ENCODE results near the gene BGN.

Gene BGN

GRCh38 chrX:153539979-153540358 is 45.2 kb downstream of the BGN start:
- DNase-seq (ENCODE audit: insufficient read length, low spot score) (no peak), FAIRE-seq (no peak)
- TF ChIP-seq POU2F2 (IDR thresholded peaks at IDR 0.05; ENCODE audit: low read depth, low read length): no peak
- no peak for TF ChIP-seq TAF1 (IDR thresholded peaks at IDR 0.05; ENCODE audit: low read depth, low read length)
- TF ChIP-seq POLR2A (IDR thresholded peaks at IDR 0.05; ENCODE audit: low read depth, low read length): no peak
- no peak for TF ChIP-seq PAX5 (IDR thresholded peaks at IDR 0.05; ENCODE audit: insufficient read depth, low read length, severe bottlenecking)
- no peak for TF ChIP-seq SPI1 (IDR thresholded peaks at IDR 0.05; ENCODE audit: low read depth, low read length)
- TF ChIP-seq POLR2AphosphoS5 (IDR thresholded peaks at IDR 0.05; ENCODE audit: low read depth, low read length): no peak

DNA sequence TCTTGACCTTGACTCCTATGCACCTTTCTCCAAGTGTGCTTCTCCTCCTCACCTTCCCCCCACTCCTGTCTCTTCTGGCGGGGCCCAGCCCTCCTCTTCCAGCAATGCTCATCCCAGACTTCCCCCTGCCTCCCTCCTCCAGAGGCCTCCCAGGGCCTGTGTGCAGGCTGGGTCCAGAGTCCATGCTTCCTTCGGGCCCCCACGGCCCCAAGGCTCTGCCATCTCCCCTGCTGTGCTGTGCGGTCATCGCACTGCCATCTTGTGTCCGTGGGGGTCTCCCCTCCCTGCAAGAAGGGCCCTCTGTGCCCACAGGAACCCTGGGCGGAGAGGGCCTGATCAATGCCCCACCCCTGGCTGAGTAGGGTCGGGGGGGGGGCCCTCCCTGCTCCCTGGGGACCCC is 49.9 kb downstream of the BGN start:
- no peak for TF ChIP-seq POLR2A (IDR thresholded peaks at IDR 0.05; ENCODE audit: low read depth, low read length)
- TF ChIP-seq TAF1 (IDR thresholded peaks at IDR 0.05; ENCODE audit: low read depth, low read length): no peak
- TF ChIP-seq PAX5 (IDR thresholded peaks at IDR 0.05; ENCODE audit: insufficient read depth, low read length, severe bottlenecking): no peak
- TF ChIP-seq POU2F2 (IDR thresholded peaks at IDR 0.05; ENCODE audit: low read depth, low read length): no peak
- TF ChIP-seq SPI1 (IDR thresholded peaks at IDR 0.05; ENCODE audit: low read depth, low read length): no peak
- TF ChIP-seq POLR2AphosphoS5 (IDR thresholded peaks at IDR 0.05; ENCODE audit: low read depth, low read length): no peak
- DNase-seq (ENCODE audit: insufficient read length, low spot score) (no peak), FAIRE-seq (no peak)

- DNase-seq (ENCODE audit: insufficient read length, low spot score) (no peak), FAIRE-seq (no peak)
- no peak for TF ChIP-seq POLR2A (IDR thresholded peaks at IDR 0.05; ENCODE audit: low read depth, low read length)
- TF ChIP-seq SPI1 (IDR thresholded peaks at IDR 0.05; ENCODE audit: low read depth, low read length): no peak
- no peak for TF ChIP-seq POLR2AphosphoS5 (IDR thresholded peaks at IDR 0.05; ENCODE audit: low read depth, low read length)
- TF ChIP-seq POU2F2 (IDR thresholded peaks at IDR 0.05; ENCODE audit: low read depth, low read length): no peak
- no peak for TF ChIP-seq PAX5 (IDR thresholded peaks at IDR 0.05; ENCODE audit: insufficient read depth, low read length, severe bottlenecking)
- no peak for TF ChIP-seq TAF1 (IDR thresholded peaks at IDR 0.05; ENCODE audit: low read depth, low read length)
Observed at GRCh38 chrX:153546386-153546785, 51.6 kb downstream of the BGN start.

- FAIRE-seq: no peak
Observed at GRCh38 chrX:153547195-153547594, 52.4 kb downstream of the BGN start.

GRCh38 chrX:153549231-153549630 is 54.5 kb downstream of the BGN start:
- DNase-seq (ENCODE audit: insufficient read length, low spot score) (no peak), FAIRE-seq (no peak)
- TF ChIP-seq POLR2A (IDR thresholded peaks at IDR 0.05; ENCODE audit: low read depth, low read length): no peak
- TF ChIP-seq POLR2AphosphoS5 (IDR thresholded peaks at IDR 0.05; ENCODE audit: low read depth, low read length): no peak
- no peak for TF ChIP-seq SPI1 (IDR thresholded peaks at IDR 0.05; ENCODE audit: low read depth, low read length)
- TF ChIP-seq POU2F2 (IDR thresholded peaks at IDR 0.05; ENCODE audit: low read depth, low read length): no peak

More at GRCh38 chrX:153547195-153547594, 52.4 kb downstream of the BGN start:
- no peak for DNase-seq (ENCODE audit: insufficient read length, low spot score)
- TF ChIP-seq PAX5 (IDR thresholded peaks at IDR 0.05; ENCODE audit: insufficient read depth, low read length, severe bottlenecking): no peak
- TF ChIP-seq POU2F2 (IDR thresholded peaks at IDR 0.05; ENCODE audit: low read depth, low read length): no peak
- TF ChIP-seq TAF1 (IDR thresholded peaks at IDR 0.05; ENCODE audit: low read depth, low read length): no peak

GRCh38 chrX:153549807-153550206 is 55.0 kb downstream of the BGN start:
- no peak for FAIRE-seq

DNA sequence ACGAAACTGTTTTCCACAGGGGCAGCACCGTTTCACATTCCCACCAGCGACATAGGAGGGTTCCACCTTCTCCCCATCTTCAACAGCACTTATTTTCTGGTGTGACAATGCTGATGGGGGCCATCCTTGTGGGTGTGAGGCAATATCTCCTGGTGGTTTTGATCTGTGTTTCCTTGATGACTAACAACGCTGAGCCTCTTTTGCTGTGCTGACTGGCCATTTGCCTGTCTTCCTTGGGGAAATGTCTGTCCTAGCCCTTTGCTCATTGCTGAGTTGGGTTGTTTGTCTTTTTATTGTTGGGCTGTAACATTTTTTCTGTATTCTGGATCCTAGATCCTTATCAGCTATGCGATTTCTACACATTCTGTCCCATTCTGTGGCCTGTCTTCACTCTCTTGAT is 56.4 kb downstream of the BGN start:
- no peak for DNase-seq (ENCODE audit: insufficient read length, low spot score)
- TF ChIP-seq POLR2A (IDR thresholded peaks at IDR 0.05; ENCODE audit: low read depth, low read length) (no peak), POLR2AphosphoS5 (IDR thresholded peaks at IDR 0.05; ENCODE audit: low read depth, low read length) (no peak), POU2F2 (IDR thresholded peaks at IDR 0.05; ENCODE audit: low read depth, low read length) (no peak), TAF1 (IDR thresholded peaks at IDR 0.05; ENCODE audit: low read depth, low read length) (no peak), PAX5 (IDR thresholded peaks at IDR 0.05; ENCODE audit: insufficient read depth, low read length, severe bottlenecking) (no peak), SPI1 (IDR thresholded peaks at IDR 0.05; ENCODE audit: low read depth, low read length) (no peak)
- FAIRE-seq: no peak

More at GRCh38 chrX:153549807-153550206, 55.0 kb downstream of the BGN start:
- DNase-seq (ENCODE audit: insufficient read length, low spot score): no peak
- no peak for TF ChIP-seq POLR2AphosphoS5 (IDR thresholded peaks at IDR 0.05; ENCODE audit: low read depth, low read length)
- TF ChIP-seq SPI1 (IDR thresholded peaks at IDR 0.05; ENCODE audit: low read depth, low read length): no peak
- TF ChIP-seq POU2F2 (IDR thresholded peaks at IDR 0.05; ENCODE audit: low read depth, low read length): no peak
- TF ChIP-seq POLR2A (IDR thresholded peaks at IDR 0.05; ENCODE audit: low read depth, low read length): no peak
- no peak for TF ChIP-seq PAX5 (IDR thresholded peaks at IDR 0.05; ENCODE audit: insufficient read depth, low read length, severe bottlenecking)
- no peak for TF ChIP-seq TAF1 (IDR thresholded peaks at IDR 0.05; ENCODE audit: low read depth, low read length)

DNA sequence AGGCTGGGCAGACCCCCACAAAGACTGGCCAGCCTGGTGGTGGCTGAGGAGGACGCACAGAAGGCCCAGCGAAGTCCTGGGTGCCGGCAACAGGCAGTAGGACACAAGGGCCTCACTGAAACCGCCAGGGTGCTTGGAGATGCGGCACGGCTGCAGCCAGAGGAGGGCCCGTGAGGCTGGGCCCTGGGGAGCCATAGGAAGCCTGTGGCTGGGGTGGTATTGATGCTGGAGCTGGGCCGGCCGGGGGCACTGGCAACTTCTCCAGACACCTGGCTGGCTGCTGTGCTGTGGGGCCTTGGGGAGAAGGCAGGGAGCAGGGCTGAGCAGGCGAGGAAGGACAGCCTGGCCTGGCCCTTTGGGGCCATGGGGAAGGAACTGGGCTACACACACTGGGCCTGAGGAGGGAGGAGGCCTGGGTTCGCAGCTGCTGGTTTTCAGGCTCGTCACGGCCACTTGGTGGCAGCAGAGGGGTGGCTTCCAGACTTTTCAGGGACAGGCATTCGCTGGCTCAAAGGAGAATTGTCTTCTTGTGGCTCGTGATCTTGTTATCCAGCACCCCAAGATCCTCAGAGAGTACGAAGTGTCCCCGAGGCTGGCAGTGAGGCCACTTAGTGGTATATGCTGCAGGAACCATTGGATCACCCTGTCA is 59.9 kb downstream of the BGN start:
- FAIRE-seq: peak; percentile 94
- DNase-seq (ENCODE audit: insufficient read length, low spot score): peak; percentile 75
- TF ChIP-seq SPI1 (IDR thresholded peaks at IDR 0.05; ENCODE audit: low read depth, low read length) (no peak), PAX5 (IDR thresholded peaks at IDR 0.05; ENCODE audit: insufficient read depth, low read length, severe bottlenecking) (no peak), POLR2A (IDR thresholded peaks at IDR 0.05; ENCODE audit: low read depth, low read length) (no peak), TAF1 (IDR thresholded peaks at IDR 0.05; ENCODE audit: low read depth, low read length) (no peak), POU2F2 (IDR thresholded peaks at IDR 0.05; ENCODE audit: low read depth, low read length) (no peak), POLR2AphosphoS5 (IDR thresholded peaks at IDR 0.05; ENCODE audit: low read depth, low read length) (no peak)

DNA sequence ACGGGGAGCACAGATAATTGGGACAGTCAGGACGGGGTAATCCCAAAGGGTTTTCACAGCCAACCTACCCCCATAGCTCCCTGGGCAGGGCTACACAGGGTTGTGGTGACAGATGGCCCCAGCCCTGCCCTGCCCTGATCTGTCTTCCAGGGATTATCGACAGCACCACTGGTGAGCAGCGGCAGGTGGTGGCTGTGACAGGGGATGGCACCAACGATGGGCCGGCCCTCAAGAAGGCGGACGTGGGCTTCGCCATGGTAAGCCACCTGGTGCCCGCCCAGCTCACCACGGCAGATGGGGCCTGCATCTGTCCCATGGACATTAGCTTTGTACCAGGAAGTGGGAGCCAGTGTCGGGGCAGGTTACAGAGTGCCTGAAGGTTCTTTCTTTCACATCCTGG is 62.0 kb downstream of the BGN start:
- no peak for DNase-seq (ENCODE audit: insufficient read length, low spot score)
- no peak for FAIRE-seq

More for the DNA sequence above, 62.0 kb downstream of the BGN start:
- TF ChIP-seq SPI1 (IDR thresholded peaks at IDR 0.05; ENCODE audit: low read depth, low read length) (no peak), POLR2A (IDR thresholded peaks at IDR 0.05; ENCODE audit: low read depth, low read length) (no peak), PAX5 (IDR thresholded peaks at IDR 0.05; ENCODE audit: insufficient read depth, low read length, severe bottlenecking) (no peak), POLR2AphosphoS5 (IDR thresholded peaks at IDR 0.05; ENCODE audit: low read depth, low read length) (no peak), POU2F2 (IDR thresholded peaks at IDR 0.05; ENCODE audit: low read depth, low read length) (no peak), TAF1 (IDR thresholded peaks at IDR 0.05; ENCODE audit: low read depth, low read length) (no peak)

Measured in GM12891 (cell line).